Lung (tissue), 12 donors: Measurements from ENCODE around the gene RCAN3. TPM values are rescaled to one million over a fixed set of nuclear protein-coding genes. Genes with fewer than 3 reads are reported as not detected.

ENCODE experiments used
- ATAC-seq: fragments of 200-7000 bp; cut with Tn5 transposase; one replicate; pipeline ENCODE4 v1.9.1; 2020; ENCODE audit warnings: moderate number of reproducible peaks; ENCODE audit not compliant: insufficient read depth, low FRiP score
- DNase-seq, 3 donors: peaks; one replicate each; pipeline ENCODE4 v3.0.0-alpha.2; 2013 to 2017
- H3K27ac ChIP-seq, 2 donors: one replicate each; pipeline ENCODE4 v1.5.1; 2013; ENCODE audit warnings: mild to moderate bottlenecking in 2 of 2, moderate library complexity in 2 of 2, control low read depth in 1 of 2, inconsistent platforms in 1 of 2, low read depth in 1 of 2, low read length in 1 of 2
- H3K27me3 ChIP-seq, 3 donors: one replicate each; pipeline ENCODE4 v1.5.1; 2013; ENCODE audit warnings: low read length in 2 of 3; ENCODE audit not compliant: control insufficient read depth in 3 of 3, insufficient read depth in 3 of 3
- H3K36me3 ChIP-seq, 4 donors: one replicate each; pipeline ENCODE4 v1.5.1; 2013; ENCODE audit warnings: low read length in 4 of 4, mild to moderate bottlenecking in 1 of 4, moderate library complexity in 1 of 4; ENCODE audit not compliant: control insufficient read depth in 4 of 4, insufficient read depth in 4 of 4
- H3K4me1 ChIP-seq, 5 donors: one replicate each; pipeline ENCODE4 v1.5.1; 2013; ENCODE audit warnings: low read length in 5 of 5, mild to moderate bottlenecking in 2 of 5, moderate library complexity in 1 of 5; ENCODE audit not compliant: control insufficient read depth in 5 of 5, insufficient read depth in 5 of 5
- H3K4me3 ChIP-seq: one replicate; pipeline ENCODE4 v1.5.1; 2013; ENCODE audit warnings: mild to moderate bottlenecking, control low read depth, moderate library complexity
- H3K9ac ChIP-seq, 2 donors: one replicate each; pipeline ENCODE4 v1.5.1; 2013; ENCODE audit warnings: low read length in 2 of 2, control low read depth in 1 of 2; ENCODE audit not compliant: insufficient read depth in 1 of 2
- H3K9me3 ChIP-seq, 4 donors: one replicate each; pipeline ENCODE4 v1.5.1; 2013; ENCODE audit warnings: low read length in 3 of 4, mild to moderate bottlenecking in 1 of 4, moderate library complexity in 1 of 4; ENCODE audit not compliant: control insufficient read depth in 4 of 4, insufficient read depth in 3 of 4
- CTCF ChIP-seq: IDR thresholded peaks from 2 replicates; pipeline ENCODE4 v1.5.1; 2012; ENCODE audit warnings: mild to moderate bottlenecking; ENCODE audit errors: control extremely low read depth, extremely low read depth
- WGBS, 2 donors: extraction: QIAGEN DNeasy Blood & Tissue Kit; methylation state at CpG; one replicate each; pipeline ENCODE4 v1.1.7; 2013; 5-methylcytosine and 5-hydroxymethylcytosine counted together
- polyA plus RNA-seq, 2 donors: library from polyadenylated mRNA; stranded (reverse); fragments of 200-250 nt; gene quantifications; one replicate each; pipeline ENCODE4 v1.2.1, GENCODE V29; 2013
- total RNA-seq, 2 donors: library from RNA; depleted of rRNA in 1 of 2; stranded (reverse); fragments of >200 nt in 1 of 2; gene quantifications; one replicate each; pipeline ENCODE4 v1.2.1, GENCODE V29; 2014 to 2021
- donor health status: control.
- donor health status: control.
- donor health status: Bipolar disorder and iron deficiency.
- donor health status: healthy.
- donor health status: DM: yes; HTN: yes; CAD: no.

RCAN3 gene
- total and polyA plus RNA-seq, 4 donors = 5.2 to 21.4 (median 12.8) TPM

DNA sequence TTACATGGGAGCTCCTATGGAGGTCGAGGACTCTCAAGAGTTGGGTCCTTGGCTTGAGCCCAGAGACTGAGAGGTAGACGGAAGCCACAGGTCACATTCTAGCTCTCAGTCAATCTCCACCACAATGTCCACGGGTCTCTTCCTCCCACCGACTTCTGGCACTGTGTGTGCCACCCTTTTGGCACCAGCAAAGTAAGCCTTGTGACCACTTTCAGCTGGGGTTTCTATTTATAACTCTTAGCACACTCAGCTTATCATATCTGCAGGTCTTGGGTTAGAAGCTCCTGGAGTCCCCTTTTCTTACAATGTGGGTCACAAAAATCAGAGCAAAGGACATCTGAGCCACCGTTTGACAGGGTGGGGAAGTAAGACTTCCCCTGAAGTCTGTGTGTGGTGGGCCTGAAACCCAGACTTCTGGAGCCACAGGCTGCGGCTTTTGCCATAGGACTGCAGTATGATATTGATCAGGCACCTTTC lies 81.6 kb downstream of the RCAN3 start:
- Histone ChIP-seq H3K27ac (no peak overlapping the region), H3K4me1 (no peaks in the 10 kb centered on the region), H3K9me3 (no peaks in the 10 kb centered on the region), H3K36me3 (no peaks in the 10 kb centered on the region), H3K27me3 (no peaks in the 10 kb centered on the region), H3K9ac (no peak overlapping the region), H3K4me3 (no peak overlapping the region)
- WGBS, 2 donors = 20 to 29% methylated on average over 6 of the region's 6 CpGs
- ATAC-seq (no peak), DNase-seq (peak in 1 of 3 donors; percentile 31)
- no peak for TF ChIP-seq CTCF

DNA sequence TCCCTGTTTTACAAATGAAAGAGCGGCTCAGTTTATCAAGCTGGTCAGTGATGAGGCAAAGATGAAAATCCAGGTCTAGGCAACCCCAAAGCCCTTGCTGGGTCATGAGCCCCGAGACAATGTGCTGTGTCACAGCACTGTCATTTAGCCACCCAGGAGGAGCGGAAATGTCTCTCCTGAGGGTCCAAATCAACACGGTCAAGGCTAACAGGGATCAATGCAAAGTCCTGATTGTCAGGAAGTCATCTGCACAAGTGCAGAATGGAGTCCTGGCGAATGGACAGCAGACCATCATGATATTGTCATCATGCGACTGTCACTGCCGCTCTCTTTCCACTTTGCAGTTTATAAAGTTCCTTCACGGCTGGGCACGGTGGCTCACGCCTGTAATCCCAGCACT lies 83.5 kb downstream of the RCAN3 start:
- ATAC-seq = no peak
- no peaks in the 10 kb centered on the region for H3K9me3 ChIP-seq
- H3K36me3 ChIP-seq = no peaks in the 10 kb centered on the region
- no peak for DNase-seq
- H3K4me1 ChIP-seq = no peaks in the 10 kb centered on the region
- no peak overlapping the region for H3K9ac ChIP-seq
- no peaks in the 10 kb centered on the region for H3K27me3 ChIP-seq
- 87 to 89% methylated on average over 10 of the region's 10 CpGs for WGBS, 2 donors
- no peak overlapping the region for H3K4me3 ChIP-seq
- TF ChIP-seq CTCF = no peak
- no peak overlapping the region for H3K27ac ChIP-seq

GRCh38 chr1:24586970-24587820 lies 84.6 kb downstream of the RCAN3 start:
- Histone ChIP-seq H3K4me1 (no peaks in the 10 kb centered on the region), H3K9ac (no peak overlapping the region), H3K4me3 (no peak overlapping the region), H3K27me3 (no peaks in the 10 kb centered on the region), H3K27ac (no peak overlapping the region), H3K36me3 (no peaks in the 10 kb centered on the region), H3K9me3 (no peaks in the 10 kb centered on the region)
- peak; percentile 76 for TF ChIP-seq CTCF
- WGBS, 2 donors = 26 to 29% methylated on average over 9 of the region's 9 CpGs
- peak; percentile 72 for ATAC-seq
- DNase-seq = peak in 2 of 3 donors; percentile 29 to 65
